HG03442 (cell line): ENCODE results near the gene ARHGDIA.

Source experiments
- ATAC-seq: cut with Tn5 transposase; IDR thresholded peaks from one replicate; pipeline ENCODE4 v1.9.1; 2021; ENCODE audit warnings: mild to moderate bottlenecking, moderate library complexity; ENCODE audit not compliant: unreplicated experiment

Gene ARHGDIA

DNA sequence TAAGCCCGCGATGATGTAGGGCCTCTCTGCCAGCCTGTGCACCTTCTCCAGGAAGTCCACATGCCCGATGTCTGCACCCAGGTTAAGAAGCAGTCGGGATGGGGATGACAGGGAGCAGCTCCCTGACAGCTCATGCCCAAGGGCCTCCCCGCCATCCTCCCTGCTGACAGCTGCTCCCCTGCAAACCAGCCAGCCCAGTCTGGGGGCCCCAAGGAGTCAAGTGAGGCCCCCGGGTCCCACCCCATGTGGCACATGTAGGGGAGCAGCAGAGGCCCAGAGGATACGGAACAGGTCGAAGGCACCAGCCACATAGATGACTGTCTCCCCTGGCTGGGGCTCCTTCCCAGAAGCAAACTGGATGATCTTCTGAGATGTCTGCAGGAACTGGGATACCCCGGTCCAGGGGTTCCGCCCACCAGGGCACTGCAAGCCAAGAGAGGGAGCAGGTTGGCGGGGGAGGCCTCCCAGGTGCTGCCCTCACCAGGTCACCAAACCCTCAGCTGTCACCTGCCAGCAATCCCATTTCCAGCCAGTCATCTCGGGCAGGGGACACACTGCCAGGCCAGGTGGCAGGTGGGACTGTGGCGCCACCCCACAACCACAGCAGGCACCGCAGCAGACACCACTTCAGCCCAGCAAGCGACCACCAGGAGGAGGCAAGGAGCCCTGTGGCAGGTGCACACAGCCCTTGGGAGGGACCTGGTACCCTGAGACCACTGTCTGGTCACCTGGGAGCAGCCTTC lies 35.5 kb upstream of the ARHGDIA start:
- no peak for ATAC-seq

- ATAC-seq: no peak
Measured at GRCh38 chr17:81905993-81906392, 34.9 kb upstream of the ARHGDIA start.

- no peak for ATAC-seq
Measured at GRCh38 chr17:81905424-81905875, 34.3 kb upstream of the ARHGDIA start.

- ATAC-seq: no peak
Measured at GRCh38 chr17:81904600-81905423, 33.7 kb upstream of the ARHGDIA start.

DNA sequence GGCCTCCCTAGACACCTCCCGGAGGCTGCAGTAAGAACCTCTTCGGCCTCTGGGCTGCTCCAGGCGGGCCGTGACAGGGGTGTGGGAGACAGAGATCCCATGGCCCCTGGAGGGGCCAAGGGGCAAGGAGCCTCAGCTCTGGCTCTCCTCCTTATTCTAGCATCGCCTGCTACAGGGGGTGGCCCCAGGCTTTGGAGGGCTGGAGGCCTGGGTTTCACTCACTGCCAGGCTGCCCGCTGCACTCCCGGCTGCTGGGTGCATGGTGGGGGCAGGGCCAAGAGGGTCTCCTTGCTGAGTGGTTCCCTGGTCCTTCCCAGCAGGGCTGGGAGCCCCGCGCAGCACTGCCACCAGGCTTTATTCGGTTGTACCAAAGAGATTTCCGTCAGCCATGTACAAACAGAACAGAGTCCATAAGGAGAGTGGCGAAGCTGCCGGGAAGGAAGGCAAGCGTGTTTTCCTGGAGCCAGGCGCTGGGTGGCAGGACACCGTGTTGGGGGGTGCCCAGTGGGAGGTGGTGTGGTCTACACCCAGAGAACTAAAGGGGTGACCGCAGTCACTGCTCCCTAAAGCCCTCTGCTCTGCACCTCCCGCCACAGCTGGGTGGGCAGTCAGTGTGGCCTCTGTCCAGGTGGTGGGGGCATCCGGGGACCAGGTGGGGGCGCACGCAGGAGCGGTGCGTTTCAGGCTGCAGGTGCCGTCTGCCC lies 32.9 kb upstream of the ARHGDIA start:
- no peak for ATAC-seq

DNA sequence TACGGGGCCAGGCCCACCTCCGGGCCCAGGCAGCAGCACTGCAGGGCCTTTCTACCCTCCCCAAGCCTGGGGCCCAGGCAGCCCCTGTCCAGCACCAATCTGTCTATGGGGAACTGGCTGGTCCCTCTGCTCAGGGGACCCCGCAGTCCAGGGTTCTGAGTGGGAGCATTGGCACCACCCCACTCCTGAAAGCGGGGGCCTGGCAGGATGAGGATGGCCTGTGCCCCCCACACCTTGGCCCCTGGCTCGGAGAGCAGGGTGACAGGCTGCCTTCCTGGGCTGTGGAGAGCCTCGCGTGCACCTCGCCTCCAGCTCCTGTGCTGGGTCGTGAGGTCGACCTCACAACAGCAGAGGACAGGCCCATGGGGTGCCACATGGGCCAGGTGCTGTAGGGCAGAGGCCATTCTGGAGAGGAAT lies 32.3 kb upstream of the ARHGDIA start:
- ATAC-seq: no peak

GRCh38 chr17:81902653-81903414 lies 31.7 kb upstream of the ARHGDIA start:
- ATAC-seq: no peak

GRCh38 chr17:81902023-81902652 lies 31.0 kb upstream of the ARHGDIA start, which contains the start of gene NPB:
Gene NPB, plus strand, starts transcription at chr17:81902238. Its CDS starts 40 bp downstream, at chr17:81902278.
- ATAC-seq: no peak

DNA sequence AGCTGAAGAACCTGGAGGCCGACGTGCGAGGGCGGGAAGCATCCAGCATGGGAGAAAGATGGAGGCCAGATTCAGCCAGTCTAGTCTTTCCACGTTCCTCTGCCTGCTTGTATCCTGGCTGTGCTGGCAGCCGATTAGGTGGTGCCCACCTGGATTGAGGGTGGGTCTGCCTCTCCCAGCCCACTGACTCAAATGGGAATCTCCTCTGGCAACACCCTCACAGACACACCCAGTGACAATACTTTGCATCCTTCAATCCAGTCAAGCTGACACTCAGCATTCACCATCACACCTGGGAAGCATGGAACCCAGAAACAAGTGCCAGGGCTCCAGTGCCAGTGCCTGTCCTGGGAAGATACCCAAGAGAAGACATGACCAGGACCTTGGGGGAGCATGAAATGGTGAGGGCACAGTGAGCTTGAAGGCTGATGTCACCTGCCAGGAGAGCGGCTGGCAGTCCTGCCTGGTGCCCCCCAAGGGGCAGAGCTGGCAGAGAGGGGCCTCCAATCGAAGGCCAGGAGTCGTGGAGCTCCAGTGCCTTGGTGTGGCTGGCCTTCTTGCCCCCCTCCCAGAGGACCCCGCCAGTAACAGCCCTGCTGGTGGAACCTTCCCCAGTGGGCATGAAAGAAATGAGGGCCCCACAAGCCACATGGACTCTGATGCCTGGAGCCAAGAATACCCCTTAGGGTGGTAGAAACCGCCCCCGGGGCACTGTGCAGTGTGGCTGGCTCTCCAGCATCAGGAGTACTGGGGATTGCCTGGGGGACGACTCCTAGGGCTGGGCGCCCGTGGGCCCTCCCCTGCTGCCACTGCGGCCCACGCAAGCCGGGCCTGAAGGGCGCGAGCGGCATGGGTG lies 30.3 kb upstream of the ARHGDIA start:
- no peak for ATAC-seq

DNA sequence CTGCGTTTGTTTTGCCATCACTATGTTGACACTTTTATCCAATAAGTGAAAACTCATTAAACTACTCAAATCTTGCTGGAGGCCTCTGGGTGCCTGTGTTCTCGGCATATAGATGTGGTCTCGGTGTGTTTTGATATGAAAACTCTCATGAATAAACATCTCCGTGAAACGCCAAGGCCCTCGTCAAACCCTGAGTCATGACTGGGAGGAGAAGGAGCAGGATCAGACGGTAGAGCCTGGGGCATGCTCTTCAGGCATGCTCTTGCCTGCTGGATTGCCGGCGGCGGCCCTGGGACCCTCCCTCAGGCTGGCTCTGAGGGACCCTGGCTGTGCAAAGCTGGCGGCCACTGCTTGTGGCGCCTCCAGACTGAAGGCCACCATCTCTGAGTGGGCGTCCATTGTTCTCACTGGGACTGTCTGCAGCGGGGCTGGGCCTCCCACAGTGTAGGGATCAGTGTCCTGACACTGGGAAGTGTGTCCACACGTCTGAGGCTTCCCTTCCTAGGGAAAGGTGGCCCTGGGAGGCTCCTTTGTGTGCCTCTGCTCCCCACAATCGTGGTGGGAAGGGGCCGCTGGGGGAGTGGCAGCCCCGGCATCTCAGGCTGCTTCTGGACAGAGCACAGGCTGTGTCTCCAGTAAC lies 29.2 kb upstream of the ARHGDIA start:
- no peak for ATAC-seq

DNA sequence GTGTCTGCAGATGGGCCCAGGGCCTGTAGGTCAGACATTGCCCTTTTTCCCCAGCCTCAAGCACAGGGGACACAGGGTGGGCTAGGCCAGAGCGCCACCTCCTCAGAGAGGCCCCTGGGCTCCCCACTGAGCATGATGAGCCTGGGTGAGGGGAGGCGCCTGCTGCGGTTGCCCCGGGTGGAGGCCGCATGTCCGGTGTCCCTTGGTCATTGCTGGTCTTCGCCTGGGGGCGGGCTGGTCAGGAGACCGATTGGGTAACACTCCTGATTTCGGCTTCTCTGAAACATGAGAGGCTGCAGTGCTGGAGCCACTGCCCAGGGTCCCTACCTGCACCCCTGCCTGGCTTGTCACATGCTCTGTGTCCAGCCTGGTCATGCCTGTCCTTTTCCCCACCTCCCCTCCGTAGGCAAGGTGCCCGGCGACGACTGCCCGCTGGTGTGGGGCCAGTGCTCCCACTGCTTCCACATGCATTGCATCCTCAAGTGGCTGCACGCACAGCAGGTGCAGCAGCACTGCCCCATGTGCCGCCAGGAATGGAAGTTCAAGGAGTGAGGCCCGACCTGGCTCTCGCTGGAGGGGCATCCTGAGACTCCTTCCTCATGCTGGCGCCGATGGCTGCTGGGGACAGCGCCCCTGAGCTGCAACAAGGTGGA lies 28.5 kb upstream of the ARHGDIA start:
- ATAC-seq: no peak

GRCh38 chr17:81898885-81899284 lies 27.7 kb upstream of the ARHGDIA start:
- no peak for ATAC-seq

DNA sequence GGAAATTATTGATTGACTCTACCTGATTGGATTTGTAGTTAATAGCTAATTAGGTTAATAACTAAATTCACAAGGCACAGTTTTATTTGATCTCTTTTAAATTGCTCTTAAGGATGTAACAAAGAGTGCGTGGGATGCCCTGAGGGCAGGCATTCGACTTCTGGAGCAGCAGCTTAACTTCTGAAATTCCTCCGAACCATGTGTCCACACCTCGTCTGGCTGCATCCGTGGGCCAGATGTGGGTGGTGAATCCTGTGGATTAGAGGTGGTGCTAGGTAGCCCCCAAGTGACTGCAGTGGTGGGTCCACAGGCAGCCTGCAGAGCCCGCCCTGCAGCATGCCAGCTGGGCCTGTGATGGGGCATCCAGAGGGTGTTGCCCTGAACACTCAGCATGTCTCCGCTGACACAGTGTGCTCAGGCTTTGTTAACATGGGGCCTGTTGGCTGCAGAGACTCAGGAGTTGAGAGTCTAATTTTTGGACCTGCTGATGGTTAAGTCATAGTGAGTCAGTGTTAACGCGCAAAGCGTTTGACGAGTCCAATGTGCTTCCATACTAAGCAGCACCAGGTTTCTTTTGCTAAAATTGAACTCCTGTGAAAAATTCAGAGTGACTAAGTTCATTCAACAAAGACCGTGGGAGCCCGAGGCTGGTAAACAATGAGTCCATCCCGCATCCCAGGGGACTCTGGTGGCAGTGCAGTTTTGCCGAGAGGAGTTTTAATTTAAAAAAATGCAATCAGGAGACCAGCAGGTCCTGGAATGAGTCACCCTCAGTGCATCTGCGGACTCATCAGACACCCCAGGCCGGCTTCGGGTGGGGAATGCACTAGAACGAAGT lies 27.1 kb upstream of the ARHGDIA start:
- ATAC-seq: no peak

GRCh38 chr17:81895400-81895799 lies 24.3 kb upstream of the ARHGDIA start:
- ATAC-seq: no peak

DNA sequence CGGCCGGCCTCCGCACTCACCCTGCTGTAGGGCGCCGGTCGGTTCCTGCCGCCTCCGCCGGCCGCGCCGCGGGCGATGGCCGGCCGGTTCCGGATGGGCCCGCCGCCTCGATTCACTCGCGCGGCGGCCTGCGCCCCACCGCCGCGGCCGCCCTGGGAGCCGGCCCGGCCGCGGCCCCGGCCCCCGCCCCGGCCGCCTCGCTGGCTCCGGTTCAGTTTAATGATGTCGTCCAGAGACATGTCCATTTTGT lies 20.1 kb upstream of the ARHGDIA start:
- no peak for ATAC-seq

DNA sequence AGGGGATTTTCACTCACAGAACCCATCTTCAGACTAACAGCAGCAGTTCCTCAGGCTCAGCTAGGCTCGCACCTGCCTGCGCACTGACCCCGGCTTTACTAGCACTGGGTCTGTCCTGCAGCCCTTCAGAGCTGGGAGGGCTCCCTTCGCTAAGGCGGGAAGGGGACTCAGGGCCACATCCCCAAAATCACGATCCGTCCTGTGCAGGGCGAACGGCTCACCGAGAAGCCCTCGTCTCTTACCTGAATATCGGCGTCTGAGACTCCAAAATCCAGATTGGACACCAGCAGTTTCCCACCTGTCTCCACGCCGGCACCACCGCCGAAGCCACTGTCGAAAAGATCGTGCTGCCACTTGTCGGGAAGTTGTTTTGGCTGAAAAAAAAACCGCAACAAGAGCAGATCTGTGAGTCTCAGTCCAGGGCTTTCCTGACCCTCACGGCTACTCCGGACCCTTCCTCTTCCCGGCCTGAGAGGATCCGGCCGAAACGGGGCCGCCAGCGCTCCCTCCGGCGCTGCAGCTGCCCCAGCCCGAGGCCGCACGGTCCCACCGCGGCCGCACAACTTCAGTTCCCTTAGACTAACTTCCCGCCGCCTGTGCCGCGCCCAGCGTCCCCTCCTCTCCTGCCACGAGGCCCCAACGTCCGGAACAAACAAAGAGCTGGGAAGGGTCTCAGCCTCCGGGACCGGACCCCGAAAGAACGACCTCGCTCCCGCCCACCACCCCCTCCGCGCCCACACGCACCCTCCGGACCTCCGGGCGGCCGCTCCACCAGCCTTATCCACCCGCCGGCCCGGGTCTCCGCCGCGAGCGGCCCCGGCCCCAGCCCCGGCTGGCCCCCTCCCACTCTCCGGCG lies 19.5 kb upstream of the ARHGDIA start:
- ATAC-seq: no peak

- no peak for ATAC-seq
Measured at GRCh38 chr17:81889602-81890001, 18.5 kb upstream of the ARHGDIA start.
